H1 (cell line): ENCODE data around the gene MFAP5.

Source experiments
- CHD2 ChIP-seq: IDR thresholded peaks from 2 replicates; pipeline ENCODE4 v1.6.1; 2012; ENCODE audit warnings: low read length, improper control_type of control experiment
- EZH2 ChIP-seq: fragments of 200-600 bp; sonication (generic); IDR thresholded peaks from 2 replicates; pipeline ENCODE4 v1.7.1; 2012; ENCODE audit warnings: low read depth, mild to moderate bottlenecking, moderate library complexity, low read length, inconsistent platforms; ENCODE audit not compliant: severe bottlenecking
- FOSL1 ChIP-seq: IDR thresholded peaks from 2 replicates; pipeline ENCODE4 v1.6.1; 2011; ENCODE audit warnings: mild to moderate bottlenecking, low read depth, low read length, moderate library complexity; ENCODE audit not compliant: insufficient read depth
- JUND ChIP-seq: IDR thresholded peaks from 2 replicates; pipeline ENCODE4 v1.6.1; 2011; ENCODE audit warnings: mild to moderate bottlenecking, improper control_type of control experiment, low read length
- NRF1 ChIP-seq: IDR thresholded peaks from 2 replicates; pipeline ENCODE4 v1.6.1; 2011; ENCODE audit warnings: mild to moderate bottlenecking, low read depth, low read length, improper control_type of control experiment
- POLR2A ChIP-seq, 2 experiments: IDR thresholded peaks; 1 replicate in 1 of 2; 2 replicates in 1 of 2; pipeline ENCODE4 v1.6.1; 2011; ENCODE audit warnings: low read depth in 2 of 2, low read length in 2 of 2, mild to moderate bottlenecking in 2 of 2; ENCODE audit errors: control extremely low read depth in 1 of 2
- POLR2AphosphoS5 ChIP-seq: IDR thresholded peaks from 2 replicates; pipeline ENCODE4 v1.6.1; 2011; ENCODE audit warnings: low read depth, low read length
- RAD21 ChIP-seq, 2 experiments: IDR thresholded peaks in 1 of 2; conservative IDR thresholded peaks in 1 of 2; 2 replicates each; pipeline ENCODE4 v1.6.1; 2011; ENCODE audit warnings: low read depth in 2 of 2, low read length in 2 of 2, improper control_type of control experiment in 1 of 2, inconsistent platforms in 1 of 2, mild to moderate bottlenecking in 1 of 2, moderate library complexity in 1 of 2
- RFX5 ChIP-seq: IDR thresholded peaks from 2 replicates; pipeline ENCODE4 v1.6.1; 2011; ENCODE audit warnings: low read depth, low read length, improper control_type of control experiment, borderline replicate concordance
- SP2 ChIP-seq: IDR thresholded peaks from 2 replicates; pipeline ENCODE4 v1.6.1; 2012; ENCODE audit warnings: mild to moderate bottlenecking, low read length, inconsistent platforms
- TBP ChIP-seq: IDR thresholded peaks from 2 replicates; pipeline ENCODE4 v1.6.1; 2011; ENCODE audit warnings: low read depth, low read length, improper control_type of control experiment
- YY1 ChIP-seq: IDR thresholded peaks from 2 replicates; pipeline ENCODE4 v1.6.1; 2011; ENCODE audit warnings: low read depth, mild to moderate bottlenecking, low read length
- TF ChIP-seq, protein P1 (sequence below), 3 experiments: IDR thresholded peaks; 1 replicate in 2 of 3; 2 replicates in 1 of 3; pipeline versions ENCODE4 v1.5.1 to v1.6.1; 2011; ENCODE audit warnings: low read length in 3 of 3, mild to moderate bottlenecking in 3 of 3, inconsistent platforms in 2 of 3, low read depth in 1 of 3, moderate library complexity in 1 of 3; ENCODE audit not compliant: insufficient read depth in 1 of 3; ENCODE audit errors: control extremely low read depth in 1 of 3

DNA sequence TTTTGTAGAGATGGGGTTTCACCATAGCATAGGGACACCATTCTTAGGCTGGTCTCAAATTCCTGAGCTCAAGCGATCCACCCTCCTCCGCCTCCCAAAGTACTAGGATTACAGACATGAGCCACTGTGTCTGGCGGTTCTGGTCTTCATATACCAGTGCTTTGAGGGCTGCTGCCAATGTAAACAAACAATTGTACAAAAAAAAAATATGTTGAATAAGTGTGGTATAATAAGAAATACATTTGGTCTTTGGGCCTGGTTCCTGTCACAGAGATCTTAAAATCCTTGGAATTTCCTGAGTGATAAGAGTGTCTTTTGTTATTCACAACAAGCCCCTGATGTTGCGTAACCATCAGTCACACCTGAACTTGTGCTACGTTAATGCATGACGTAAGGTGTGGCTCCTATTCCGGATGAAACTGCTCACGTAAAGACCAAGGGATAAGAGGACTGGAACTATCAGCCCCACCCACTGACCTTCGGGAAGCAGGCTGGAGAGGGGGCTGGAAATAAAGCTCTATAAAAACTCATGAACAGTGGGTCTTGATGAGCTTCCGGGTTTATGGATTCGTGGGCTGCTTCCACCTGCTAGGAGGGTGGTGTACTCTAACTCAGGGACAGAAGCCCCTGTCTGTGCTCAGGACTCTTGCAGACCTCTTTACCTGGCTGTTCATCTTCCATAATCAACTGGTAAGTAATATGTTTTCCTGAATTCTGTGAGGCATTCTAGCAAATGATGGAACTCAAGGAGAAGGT is 18.7 kb upstream of the MFAP5 start:
- TF ChIP-seq, protein P1, sequence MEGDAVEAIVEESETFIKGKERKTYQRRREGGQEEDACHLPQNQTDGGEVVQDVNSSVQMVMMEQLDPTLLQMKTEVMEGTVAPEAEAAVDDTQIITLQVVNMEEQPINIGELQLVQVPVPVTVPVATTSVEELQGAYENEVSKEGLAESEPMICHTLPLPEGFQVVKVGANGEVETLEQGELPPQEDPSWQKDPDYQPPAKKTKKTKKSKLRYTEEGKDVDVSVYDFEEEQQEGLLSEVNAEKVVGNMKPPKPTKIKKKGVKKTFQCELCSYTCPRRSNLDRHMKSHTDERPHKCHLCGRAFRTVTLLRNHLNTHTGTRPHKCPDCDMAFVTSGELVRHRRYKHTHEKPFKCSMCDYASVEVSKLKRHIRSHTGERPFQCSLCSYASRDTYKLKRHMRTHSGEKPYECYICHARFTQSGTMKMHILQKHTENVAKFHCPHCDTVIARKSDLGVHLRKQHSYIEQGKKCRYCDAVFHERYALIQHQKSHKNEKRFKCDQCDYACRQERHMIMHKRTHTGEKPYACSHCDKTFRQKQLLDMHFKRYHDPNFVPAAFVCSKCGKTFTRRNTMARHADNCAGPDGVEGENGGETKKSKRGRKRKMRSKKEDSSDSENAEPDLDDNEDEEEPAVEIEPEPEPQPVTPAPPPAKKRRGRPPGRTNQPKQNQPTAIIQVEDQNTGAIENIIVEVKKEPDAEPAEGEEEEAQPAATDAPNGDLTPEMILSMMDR (IDR thresholded peaks at IDR 0.05; ENCODE audit: control extremely low read depth in 1 of 3, insufficient read depth in 1 of 3, low read depth in 1 of 3, low read length in 3 of 3): no peak
- TF ChIP-seq NRF1: no peak
- TF ChIP-seq POLR2AphosphoS5: no peak
- no peak for TF ChIP-seq CHD2
- no peak for TF ChIP-seq POLR2A (IDR thresholded peaks at IDR 0.05; ENCODE audit: control extremely low read depth in 1 of 2, low read depth in 2 of 2, low read length in 2 of 2)
- no peak for TF ChIP-seq SP2
- no peak for TF ChIP-seq EZH2
- TF ChIP-seq RFX5: no peak
- TF ChIP-seq RAD21 (IDR thresholded peaks at IDR 0.05 in 1 of 2, conservative IDR thresholded peaks at IDR 0.05 in 1 of 2; ENCODE audit: low read depth in 2 of 2, low read length in 2 of 2): no peak
- TF ChIP-seq YY1: no peak
- no peak for TF ChIP-seq TBP
- TF ChIP-seq FOSL1: no peak
- no peak for TF ChIP-seq JUND
